ENCODE measurements around the gene SYT7.
"Not testable (repeated sequence)": the region's sequence is repeated elsewhere in the genome, so short reads cannot be mapped to it uniquely, and the experiment has no call there.

SYT7 gene

GRCh38 chr11:61488651-61489291 is 92.1 kb downstream of the SYT7 start:
- DNase-seq (ENCODE audit: low read depth), result no peak
- no peak overlapping the region for H3K4me3 ChIP-seq (ENCODE audit: low read depth, low read length)

DNA sequence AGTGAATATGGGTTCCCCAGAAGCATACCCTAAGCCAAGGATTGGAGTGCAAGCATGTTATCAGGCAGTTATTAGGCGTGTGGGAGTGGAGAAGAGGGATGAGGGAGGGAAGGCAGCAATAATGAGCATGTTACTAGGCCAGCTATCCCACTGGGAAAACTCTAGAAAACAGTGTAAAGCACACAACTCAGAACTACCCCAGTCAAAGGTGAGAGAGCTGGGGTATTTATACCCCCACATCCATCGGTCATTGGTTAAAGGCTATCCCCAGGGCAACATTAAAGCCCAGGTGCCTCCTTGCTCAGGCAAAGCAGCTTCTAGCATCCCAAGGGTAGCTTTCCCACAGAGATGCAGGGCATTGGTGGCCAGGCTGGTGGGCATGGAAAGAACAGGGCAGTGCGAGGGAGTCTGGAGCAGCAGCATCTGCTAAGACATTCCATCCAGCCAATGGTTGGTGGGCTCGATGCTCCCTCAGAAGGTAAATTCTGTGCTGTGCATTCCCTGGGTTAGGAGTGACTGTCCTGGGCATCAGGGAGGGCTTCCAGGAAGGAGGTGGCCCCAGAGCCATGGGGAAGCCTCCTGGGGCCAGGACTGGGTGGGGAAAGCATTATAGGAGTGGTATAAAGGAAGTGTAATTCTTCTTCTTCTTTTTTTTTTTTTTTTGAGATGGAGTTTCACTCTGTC is 93.4 kb downstream of the SYT7 start:
- no peak for DNase-seq (ENCODE audit: low read depth)
- H3K4me3 ChIP-seq (ENCODE audit: low read depth, low read length), result no peak overlapping the region

GRCh38 chr11:61486779-61487178 is 94.1 kb downstream of the SYT7 start:
- no peak overlapping the region for H3K4me3 ChIP-seq (ENCODE audit: low read depth, low read length)
- DNase-seq (ENCODE audit: low read depth), result no peak

DNA sequence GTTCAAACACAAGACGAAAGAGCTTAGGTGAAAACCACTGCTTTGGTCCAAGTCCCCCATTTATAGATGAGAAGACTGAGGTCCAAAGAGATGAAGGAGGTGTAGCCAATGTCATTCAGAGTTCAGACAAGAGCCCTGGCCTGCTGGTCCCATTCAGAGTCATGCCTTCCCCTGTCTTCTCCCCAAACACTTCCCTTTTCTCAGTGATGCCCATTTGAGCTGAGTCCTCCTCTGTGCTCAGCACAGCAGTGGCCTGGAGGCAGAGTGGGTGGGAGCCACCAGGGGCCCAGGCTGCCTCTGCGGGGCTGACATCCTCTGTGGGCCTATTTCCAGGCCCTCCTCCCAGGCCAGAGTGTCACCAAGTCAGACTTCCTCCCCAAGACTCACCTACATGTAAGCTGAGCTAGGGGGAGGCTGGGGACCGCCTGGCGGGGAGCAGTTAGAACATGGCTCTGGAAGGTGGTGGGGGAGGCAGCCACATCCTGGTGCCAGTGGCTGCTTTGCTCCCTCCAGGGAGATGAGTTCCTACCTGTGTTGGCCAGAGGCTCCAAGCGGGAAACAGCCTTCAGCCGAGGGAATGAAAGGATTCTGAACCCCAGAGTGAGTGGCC is 94.8 kb downstream of the SYT7 start:
- DNase-seq (ENCODE audit: low read depth), result no peak
- no peak overlapping the region for H3K4me3 ChIP-seq (ENCODE audit: low read depth, low read length)

- no peak for DNase-seq (ENCODE audit: low read depth)
- no peak overlapping the region for H3K4me3 ChIP-seq (ENCODE audit: low read depth, low read length)
These were observed 95.8 kb downstream of the SYT7 start for GRCh38 chr11:61485080-61485479.

GRCh38 chr11:61484541-61484940 is 96.3 kb downstream of the SYT7 start:
- DNase-seq (ENCODE audit: low read depth), result no peak
- H3K4me3 ChIP-seq (ENCODE audit: low read depth, low read length), result no peak overlapping the region

- no peak overlapping the region for H3K4me3 ChIP-seq (ENCODE audit: low read depth, low read length)
- no peak for DNase-seq (ENCODE audit: low read depth)
These were observed 98.4 kb downstream of the SYT7 start for GRCh38 chr11:61482513-61482912.

DNA sequence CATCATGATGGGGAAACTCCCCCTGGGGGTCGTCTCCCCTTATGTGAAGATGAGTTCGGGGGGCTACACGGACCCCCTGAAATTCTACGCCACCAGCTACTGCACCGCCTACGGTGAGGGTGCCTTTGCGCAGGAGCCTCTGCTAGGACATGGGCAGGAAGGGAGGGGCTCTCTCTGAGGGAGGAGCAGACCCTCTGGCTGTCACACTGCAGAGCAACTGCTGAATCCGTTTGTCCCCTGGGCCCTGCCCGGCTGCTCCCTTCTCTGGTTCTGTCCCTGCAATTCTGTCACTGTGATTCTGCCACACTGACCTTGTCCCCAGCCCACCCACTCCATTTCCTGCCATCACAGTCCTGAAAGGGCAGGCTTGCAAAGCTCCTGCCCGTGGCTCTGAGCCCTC is 99.1 kb downstream of the SYT7 start:
- no peak overlapping the region for H3K4me3 ChIP-seq (ENCODE audit: low read depth, low read length)
- DNase-seq (ENCODE audit: low read depth), result no peak

- H3K4me3 ChIP-seq (ENCODE audit: low read depth, low read length), result no peak overlapping the region
- DNase-seq (ENCODE audit: low read depth), result no peak
These were observed 99.9 kb downstream of the SYT7 start for GRCh38 chr11:61480994-61481335.

DNA sequence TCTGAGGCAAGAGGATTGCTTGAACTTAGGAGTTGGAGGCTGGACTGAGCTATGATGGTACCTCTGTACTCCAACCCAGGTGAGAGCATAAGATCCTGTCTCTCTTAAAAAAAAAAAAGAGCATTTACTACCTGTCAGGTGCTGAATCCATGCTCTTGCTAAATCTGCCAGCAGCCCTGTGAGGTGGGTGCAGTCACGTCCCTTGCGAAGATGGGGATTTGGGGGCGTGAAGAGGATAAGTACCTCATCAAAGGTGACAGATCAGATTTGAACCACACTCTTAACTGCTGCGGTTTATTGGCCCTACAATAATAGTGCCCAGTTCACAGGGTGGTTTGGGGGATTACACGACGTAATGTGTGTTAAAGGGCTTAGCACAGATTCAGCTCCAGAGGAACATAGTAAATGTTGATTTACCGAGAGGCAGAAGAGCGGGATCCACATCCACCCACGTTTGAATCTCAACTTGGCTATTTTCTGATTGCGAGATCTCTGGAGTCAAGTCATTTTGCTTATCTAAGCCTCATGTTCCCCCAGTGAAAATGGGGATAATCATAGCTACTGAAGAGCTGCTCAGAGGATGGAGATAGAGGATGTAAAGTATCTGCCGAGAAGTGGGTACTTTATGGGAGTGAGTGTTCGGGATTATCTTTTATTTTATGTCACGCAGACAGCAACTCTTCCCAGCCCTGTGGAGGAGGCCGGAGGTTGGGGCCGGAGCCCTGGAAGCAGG is 100.4 kb downstream of the SYT7 start:
- H3K4me3 ChIP-seq (ENCODE audit: low read depth, low read length), result no peak overlapping the region
- DNase-seq (ENCODE audit: low read depth), result no peak

GRCh38 chr11:61479360-61480058 is 101.4 kb downstream of the SYT7 start:
- not testable (repeated sequence) for DNase-seq (ENCODE audit: low read depth); H3K4me3 ChIP-seq (ENCODE audit: low read depth, low read length)

GRCh38 chr11:61477727-61478148 is 103.1 kb downstream of the SYT7 start:
- DNase-seq (ENCODE audit: low read depth), result no peak
- no peak overlapping the region for H3K4me3 ChIP-seq (ENCODE audit: low read depth, low read length)

- no peak for DNase-seq (ENCODE audit: low read depth)
- H3K4me3 ChIP-seq (ENCODE audit: low read depth, low read length), result no peak overlapping the region
These were observed 103.8 kb downstream of the SYT7 start for GRCh38 chr11:61477126-61477525.

GRCh38 chr11:61476371-61476770 is 104.5 kb downstream of the SYT7 start:
- no peak for DNase-seq (ENCODE audit: low read depth)
- H3K4me3 ChIP-seq (ENCODE audit: low read depth, low read length), result no peak overlapping the region

DNA sequence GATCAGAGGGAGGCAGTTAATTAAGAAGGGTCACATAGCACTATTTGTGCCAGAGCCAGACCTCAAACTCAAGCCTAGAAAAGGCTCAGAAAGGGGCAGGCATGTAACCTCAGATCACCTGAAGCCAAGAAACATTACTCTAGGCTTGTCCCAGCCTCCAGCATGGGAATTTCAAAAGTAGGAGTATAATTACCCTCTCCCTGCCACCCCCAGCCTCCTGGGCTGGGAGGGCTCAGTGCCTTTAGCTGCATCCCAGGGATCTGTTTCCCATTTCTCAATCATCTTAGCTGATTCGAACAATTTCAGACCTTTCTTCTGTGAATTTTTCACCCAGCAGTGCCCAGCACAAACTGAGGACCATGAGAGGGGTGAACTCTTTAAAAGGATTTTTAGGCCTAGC is 105.4 kb downstream of the SYT7 start:
- H3K4me3 ChIP-seq (ENCODE audit: low read depth, low read length), result no peak overlapping the region
- no peak for DNase-seq (ENCODE audit: low read depth)

DNA sequence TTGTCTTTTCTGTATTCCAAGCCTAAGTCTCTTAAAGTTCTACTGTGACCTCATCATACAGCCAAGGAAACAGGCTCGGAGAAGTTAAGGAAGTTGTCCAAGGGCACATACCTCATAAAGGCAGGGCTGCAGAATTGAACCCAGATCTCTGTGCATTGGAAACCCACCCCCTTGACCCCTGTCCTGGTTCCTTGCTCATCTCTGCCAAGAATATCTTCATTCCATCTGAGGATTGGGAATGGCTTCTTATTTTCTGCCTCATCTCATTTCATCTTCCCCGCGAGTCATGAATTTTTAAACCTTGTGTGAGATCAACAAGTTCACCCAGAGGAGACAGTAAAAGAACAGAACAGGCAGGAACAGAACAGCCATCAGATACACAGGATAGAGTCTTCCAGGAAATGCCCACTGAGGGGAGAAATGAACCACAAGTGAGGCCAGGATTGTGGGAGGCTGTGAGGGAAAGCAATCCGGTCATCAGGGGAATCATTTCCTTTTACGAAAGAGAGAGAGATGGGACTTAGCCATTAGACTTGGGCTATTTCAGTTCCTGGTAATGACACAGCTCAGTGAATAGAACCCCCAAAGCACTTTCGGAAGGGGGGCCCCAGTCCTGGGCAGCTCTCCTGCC is 106.7 kb downstream of the SYT7 start:
- no peak for DNase-seq (ENCODE audit: low read depth)
- H3K4me3 ChIP-seq (ENCODE audit: low read depth, low read length), result no peak overlapping the region

GRCh38 chr11:61473370-61474012 is 107.4 kb downstream of the SYT7 start:
- no peak for DNase-seq (ENCODE audit: low read depth)
- no peak overlapping the region for H3K4me3 ChIP-seq (ENCODE audit: low read depth, low read length)

GRCh38 chr11:61472868-61473267 is 108.0 kb downstream of the SYT7 start:
- no peak overlapping the region for H3K4me3 ChIP-seq (ENCODE audit: low read depth, low read length)
- DNase-seq (ENCODE audit: low read depth), result peak; percentile 52

- H3K4me3 ChIP-seq (ENCODE audit: low read depth, low read length), result no peak overlapping the region
- DNase-seq (ENCODE audit: low read depth), result peak; percentile 26
These were observed 108.6 kb downstream of the SYT7 start for GRCh38 chr11:61472282-61472681.
